ENCODE measurements around the gene ST3GAL5.
"Not testable (repeated sequence)": the region's sequence is repeated elsewhere in the genome, so short reads cannot be mapped to it uniquely, and the experiment has no call there.

Gene ST3GAL5

DNA sequence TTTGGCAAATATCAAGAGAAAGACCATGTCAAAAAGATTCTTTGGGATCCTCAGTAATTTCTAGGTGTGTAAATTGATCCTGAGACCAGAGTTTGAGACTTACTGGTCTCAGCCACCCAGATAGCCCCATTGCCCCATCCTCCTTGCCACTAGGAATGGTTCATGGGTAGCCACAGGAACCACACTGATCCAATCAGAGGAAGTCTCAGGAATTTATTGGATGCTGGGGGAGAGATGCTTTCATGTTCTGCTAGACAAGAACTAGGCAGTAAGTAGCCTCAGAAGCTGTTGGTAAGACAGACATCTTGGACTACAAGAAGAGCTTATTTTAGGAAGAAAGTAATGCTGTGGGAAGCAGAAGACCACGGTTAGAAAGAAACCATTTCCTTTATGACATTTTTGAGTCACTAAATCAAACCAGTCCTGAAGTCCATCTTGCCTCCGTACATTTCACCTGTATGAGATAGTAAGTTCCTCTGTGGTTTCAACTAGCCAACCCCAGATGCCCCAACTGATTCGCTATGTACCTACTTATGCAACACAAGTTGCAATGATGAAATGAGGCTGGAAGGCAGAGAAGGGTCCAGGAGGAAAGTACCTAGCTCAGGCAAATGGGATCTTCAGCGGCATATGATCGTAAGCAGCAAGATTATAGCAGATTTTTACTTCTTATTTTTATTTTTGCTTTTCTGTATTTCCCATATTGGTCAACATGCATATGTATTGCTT lies 3.6 kb upstream of the ST3GAL5 start:
- no peak for DNase-seq

DNA sequence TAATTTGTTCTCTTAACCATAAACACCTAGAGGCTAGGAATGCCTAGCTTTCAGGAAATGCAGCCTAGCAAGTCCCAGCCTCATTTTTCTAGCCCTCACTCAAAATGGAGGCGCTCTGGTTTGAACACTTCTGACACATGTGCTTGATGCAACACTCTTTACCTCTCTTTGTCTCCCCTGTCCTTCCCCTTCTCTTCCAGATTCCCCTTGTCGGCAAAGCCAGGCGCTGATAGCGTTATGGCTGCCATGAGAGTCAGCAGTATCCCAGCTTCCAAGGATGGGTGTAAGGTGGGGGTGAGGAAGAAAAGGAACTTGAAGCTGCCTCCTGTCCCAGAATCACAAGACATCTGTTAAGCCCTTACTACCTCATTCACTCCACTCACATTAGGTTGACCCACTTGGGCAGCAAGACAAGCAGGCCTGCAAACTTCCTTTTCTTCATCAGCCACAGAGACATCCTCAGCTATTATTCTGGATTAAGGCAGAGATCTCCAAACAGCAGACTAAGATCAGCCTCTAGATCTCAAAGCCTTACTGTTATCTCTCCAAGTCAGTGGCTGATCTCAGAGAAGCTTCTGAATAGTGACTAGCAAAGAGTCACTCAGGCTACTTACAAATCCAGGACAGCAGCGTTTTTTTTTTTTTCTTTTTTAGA lies 1.9 kb upstream of the ST3GAL5 start:
- DNase-seq, result no peak

DNA sequence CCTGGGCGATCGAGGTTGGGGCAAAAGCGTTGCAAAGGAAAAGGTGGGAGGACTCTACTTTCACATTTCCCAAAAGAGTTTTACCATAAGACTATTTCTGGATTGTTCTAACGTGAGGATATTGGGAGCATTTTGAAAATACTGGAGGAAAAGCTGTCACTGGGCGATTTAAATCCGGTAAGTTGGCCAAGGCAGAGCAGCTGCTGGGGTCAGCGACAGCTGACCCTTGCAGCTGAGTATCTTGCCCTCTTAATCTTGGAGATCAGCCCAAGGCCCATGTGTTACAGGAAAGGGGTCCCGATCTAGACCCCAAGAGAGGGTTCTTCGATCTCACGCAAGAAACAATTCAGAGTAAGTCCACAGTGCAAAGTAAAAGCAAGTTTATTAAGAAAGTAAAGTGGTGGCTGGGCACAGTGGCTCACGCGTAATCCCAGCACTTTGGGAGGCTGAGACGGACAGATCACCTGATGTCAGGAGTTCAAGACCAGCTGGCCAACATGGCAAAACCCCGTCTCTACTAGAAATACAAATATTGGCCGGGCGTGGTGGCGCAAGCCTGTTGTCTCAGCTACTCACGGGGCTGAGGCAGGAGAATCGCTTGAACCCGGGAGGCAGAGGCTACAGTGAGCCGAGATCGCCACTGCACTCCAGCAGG lies 964 bp upstream of the ST3GAL5 start:
- DNase-seq, result no peak

DNA sequence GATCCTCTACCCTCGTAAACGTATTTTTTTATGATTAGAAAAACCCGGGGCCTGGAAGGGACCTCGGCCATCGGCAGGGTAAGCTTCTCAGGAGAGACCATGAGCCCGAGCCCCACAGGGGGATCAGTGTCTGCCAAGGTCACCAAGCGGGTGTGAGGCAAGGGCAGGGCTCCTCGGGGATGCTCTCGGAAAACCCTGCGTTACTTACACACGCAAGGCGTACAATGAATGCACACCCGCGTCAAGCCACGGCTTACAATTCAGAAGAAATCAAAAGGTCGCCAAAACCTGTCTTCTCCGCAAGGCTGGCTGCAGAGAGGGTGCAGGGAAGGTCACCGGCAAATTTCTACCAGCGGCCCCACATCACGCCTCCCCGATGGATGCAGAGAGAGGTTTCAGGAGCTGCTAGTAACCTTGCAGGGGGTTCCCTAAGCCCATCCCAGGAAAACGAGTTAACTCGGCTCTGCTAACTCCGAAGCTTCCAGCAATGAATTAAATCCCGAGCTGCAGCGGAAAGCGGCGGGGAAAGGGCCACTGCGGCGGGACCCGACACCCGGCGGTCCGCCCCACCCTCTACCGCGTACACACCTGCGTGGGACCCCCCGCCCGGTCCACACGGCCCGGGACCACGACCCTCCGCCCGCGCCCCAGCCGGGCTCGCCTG lies 638 bp downstream of the ST3GAL5 start:
- DNase-seq, result no peak

DNA sequence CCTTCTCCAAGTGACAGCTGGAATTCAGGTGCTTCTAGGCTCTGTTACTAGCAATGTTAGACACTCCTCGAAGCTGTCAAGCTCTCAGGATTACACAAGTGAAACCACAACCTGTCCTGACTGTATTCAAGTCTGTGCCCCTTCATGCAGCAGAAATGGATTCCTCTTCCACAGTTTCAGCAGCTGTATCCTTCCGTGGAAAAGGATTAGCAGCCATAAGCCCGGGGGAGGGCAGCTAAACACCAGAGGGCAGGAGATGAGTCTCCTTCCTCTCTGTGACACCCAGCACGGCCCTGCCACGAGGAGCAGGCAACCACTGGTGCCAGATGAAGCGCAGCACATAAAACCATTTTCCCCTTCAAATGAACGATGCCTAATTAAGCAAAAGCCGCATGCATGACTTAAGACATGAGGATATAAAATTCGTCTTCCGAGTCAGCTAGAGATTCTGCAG lies 1.2 kb downstream of the ST3GAL5 start:
- DNase-seq, result peak; percentile 39

DNA sequence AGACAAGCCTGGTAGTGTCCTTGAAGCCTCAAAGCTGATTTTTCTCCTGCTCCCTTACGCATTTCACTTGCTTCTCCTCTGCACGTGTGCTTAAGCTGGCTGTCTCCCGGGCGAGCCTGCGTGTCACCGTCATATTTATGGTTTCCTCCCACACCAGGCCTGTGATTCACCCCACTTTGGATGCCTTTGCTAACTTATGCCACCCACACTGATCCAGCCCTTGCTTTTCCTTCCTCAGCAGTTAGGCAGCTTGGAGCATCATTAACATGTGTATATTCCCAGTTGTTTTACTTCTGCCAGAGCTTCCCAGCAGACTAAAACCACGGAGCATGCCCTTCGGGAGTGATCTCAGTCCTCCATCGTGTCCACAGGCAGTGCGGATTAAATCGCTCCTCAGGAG lies 2.2 kb downstream of the ST3GAL5 start:
- DNase-seq, result peak; percentile 92

DNA sequence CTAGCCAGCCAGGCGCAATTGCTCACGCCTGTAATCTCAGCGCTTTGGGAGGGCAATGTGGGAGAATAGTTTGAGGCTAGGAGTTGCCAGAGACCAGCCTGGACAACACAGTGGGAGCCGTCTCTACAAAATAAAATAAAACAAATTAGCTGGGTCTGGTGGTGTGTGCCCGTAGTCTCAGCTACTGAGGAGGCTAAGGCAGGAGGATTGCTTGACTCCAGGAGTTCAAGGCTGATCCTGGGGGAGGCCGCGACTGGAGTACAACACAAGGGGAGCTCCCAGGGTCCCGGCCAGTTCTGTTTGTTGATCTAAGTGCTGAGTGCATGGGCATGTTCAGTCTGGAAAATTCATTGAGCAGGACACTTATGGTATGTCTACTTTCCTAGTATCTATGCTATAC lies 2.6 kb downstream of the ST3GAL5 start:
- DNase-seq, result no peak

DNA sequence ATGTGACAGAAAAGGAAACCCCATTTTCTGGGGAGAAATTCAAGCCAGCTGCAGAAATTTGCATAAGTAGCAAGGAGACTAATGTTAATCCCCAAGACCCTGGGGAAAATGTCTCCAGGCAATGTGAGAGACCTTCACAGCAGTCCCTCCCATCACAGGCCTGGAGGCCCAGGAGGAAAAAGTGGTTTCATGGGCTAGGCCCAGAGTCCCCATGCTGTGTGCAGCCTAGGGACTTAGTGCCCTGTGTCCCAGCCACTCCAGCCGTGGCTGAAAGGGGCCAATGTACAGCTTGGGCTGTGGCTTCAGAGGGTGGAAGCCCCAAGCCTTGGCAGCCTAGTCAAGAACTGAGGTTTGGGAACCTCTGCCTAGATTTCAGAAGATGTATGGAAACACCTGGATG lies 7.0 kb downstream of the ST3GAL5 start:
- not testable (repeated sequence) for DNase-seq

DNA sequence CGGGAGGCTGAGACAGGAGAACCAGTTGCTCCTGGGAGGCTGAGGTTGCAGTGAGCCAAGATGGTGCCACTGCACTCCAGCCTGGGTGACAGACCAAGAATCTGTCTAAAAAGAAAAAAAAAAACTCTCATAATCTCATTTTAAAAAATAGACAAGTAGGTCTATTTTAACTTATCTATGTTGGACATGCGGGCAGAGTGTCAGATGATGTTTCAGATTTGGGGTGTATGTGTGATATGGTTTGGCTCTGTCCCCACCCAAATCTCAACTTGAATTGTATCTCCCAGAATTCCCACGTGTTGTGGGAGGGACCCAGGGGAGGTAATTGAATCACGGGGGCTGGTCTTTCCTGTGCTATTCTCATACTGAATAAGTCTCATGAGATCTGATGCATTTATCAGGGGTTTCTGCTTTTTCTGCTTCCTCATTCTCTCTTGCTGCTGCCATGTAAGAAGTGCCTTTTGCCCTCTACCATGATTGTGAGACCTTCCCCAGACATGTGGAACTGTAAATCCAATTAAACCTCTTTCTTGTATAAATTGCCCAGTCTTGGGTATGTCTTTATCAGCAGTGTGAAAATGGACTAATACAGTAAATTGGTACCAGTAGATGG lies 8.0 kb downstream of the ST3GAL5 start:
- DNase-seq, result not testable (repeated sequence)

DNA sequence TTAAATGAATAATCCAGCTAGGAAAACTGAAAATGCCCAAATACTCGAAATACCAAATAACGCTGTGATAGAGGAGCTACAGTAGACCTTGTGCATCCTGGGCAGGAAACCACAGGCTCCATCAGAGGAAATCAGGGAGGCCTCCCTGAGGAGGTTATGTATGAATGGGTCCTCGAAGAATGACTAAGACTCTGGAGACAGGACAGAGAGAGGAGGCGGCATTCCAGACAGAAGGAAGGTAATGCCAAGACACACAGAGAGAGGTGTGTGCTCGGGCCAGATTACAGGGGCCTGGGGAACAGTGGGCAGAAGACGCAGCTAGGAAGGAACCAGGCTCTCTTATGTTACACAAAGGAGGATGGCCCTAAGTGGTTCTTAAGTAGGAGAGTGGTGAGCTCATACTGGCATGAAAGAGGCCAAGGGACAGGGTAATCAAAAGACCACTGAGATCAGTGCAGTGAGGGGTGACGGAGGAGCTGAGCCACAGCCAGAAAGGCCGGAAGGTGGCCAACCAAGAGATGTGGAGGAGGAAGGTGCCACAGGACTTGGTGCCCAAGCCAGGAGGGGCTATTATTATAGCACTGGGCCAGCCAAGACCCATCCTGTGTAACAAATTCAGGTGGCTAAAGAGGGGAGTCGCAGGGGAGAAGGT lies 9.9 kb downstream of the ST3GAL5 start:
- DNase-seq, result peak; percentile 73

DNA sequence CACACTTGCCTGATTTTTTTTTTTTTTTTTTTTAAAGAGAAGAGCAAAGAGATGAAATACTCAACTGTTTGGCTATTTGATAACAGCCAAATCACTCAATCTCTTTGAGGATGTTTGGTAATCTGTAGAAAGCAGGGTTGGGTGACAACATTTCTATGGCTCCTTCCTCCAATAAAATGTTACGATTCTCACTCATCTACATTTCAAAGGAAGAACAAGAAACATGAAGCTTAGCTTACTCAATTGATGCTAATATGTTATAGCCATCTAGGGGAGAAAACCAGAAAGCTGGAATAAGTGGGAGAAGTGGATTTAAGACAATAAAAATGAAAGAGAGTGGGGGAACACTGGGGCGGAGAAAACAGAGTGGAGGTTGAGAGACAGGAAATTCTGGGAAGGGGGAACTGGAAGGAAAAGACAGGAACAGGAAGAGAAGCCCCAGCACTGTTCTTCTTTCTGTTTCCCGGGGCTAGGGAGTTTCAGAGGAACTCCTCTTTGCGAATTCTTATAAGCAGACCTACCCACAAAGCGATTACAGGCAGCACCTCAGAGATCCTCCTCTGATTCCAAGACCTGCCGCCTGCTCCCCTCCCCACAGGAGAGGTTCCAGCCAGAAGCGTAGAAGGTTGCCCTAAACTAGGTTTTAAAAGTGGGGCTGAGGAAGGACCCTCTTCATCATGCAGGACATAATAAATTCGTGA lies 13.3 kb downstream of the ST3GAL5 start:
- DNase-seq, result no peak

DNA sequence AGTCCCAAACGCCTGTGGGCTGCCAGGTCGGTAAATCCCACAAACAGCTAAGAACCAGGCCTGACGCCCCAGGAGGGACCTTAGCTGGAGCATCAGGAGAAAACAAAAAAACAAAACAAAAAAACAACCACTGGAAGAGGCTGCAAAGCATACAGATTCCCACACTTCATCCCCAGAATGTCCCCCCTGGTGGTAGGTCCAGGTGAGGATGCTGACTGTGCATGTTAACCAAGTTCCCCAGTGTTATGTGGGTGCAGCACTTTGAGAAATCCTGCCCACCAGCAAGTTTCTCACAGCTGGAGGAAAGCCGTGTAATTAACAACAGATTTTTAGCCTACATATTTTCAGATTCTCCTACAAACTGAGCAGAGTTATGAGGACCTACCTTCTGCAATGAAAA lies 15.1 kb downstream of the ST3GAL5 start:
- DNase-seq, result no peak

DNA sequence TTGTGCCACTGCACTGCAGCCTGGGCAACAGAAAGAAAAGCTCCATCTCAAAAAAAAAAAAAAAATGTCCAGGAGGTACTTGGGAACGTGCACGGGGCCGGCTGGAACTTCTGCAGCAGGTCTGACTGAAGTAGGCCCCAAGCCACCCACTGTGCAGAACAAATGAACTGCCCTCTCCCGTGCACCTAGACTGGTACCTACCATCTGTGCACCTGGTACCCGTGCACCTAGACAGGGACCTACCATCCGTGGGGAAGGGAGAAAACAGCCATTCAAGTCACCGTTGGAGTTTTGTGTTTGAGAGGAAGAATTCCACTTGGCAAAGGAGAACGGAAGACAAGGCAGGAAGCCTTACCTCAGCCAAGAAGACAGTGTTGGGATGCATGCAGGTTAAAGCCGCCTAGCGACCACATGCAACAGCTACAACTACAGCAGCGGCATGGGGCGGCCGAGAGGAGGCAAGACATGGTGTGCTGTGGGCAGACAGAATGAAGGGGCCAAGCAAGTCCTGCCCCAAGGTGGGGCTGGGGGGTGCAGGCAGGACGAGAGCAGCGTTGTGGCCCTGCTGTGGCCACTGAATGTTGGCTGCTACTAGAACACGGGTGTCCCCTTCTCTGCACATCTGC lies 16.1 kb downstream of the ST3GAL5 start:
- no peak for DNase-seq

DNA sequence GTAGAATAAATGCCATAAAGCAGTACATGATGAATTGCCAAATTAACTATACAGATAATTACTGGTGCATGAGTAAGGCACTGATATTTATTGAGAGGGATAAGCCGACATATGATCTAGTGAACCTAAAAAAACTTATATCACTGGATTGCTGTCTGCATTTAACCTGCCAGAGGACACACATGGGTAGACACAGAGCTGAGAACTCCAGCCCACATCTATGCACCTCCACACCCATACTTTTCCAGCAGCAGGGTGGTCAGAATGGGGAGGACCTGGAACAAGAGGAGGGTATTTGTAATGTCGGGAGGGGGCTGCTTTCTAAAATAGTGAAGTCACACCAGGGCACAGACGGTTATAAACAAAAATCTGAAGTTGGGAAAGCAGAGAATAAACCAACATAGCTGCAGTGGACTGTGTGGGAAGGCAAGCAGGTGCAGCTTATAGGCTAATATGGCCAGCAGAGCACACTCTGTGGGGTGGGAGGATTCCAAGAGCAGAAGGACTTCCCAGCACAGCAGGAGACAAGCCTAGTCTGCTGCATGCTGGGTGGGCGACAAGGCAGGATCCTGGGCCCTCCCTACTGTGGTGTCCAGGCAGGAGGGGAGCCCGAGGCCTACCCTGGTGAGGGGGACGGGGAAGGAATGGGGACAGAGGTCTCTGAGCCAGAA lies 17.2 kb downstream of the ST3GAL5 start:
- no peak for DNase-seq

DNA sequence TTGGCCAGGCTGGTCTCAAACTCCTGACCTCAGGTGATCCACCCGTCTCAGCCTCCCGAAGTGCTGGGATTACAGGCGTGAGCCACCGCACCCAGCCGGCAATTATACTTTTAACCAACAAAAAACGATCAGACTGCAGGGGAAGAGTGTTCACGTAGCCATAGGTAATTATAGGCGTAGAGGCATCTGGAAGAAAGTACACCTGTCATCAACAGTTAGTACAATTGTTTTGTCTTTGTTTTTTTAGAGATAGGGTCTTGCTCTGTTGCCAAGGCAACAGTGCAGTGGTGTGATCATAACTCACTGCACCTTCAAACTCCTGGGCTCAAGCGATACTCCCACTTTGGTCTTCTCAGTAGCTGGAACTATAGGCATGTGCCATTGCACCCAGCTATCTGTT lies 20.0 kb downstream of the ST3GAL5 start:
- DNase-seq, result no peak

DNA sequence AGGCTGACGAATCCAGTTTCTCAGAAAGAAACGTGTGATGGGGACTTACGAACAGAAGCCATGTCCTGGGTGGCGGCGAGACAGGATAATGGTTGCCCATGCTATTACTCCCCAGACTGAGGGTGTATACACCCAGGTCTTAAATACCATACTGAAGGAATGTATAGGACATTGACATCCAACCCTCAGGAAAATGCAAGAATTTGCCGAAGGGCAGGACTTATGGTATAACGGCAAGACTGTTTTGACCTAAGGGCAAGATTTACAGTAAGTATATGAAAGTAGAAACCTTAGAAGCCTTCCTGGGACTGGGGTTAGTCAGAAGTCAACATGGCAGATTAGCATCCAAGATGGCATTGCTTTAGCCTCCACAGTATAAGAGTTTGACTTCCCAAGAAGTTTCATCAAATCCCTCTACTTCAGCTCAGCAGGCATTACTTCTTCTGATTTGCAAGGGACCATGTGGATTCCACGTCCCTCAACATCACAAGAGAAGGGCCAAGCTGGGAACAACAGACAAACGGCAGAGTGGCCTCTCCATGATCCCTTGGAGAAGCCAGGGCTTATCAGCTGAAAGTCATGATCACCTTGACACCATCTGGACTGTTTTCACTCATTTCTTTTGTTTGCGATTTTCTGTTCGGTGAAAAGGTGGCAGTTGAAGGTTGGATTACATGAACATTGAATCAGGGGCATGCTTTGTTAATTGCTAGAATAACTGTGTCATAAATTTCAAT lies 21.1 kb downstream of the ST3GAL5 start:
- no peak for DNase-seq

DNA sequence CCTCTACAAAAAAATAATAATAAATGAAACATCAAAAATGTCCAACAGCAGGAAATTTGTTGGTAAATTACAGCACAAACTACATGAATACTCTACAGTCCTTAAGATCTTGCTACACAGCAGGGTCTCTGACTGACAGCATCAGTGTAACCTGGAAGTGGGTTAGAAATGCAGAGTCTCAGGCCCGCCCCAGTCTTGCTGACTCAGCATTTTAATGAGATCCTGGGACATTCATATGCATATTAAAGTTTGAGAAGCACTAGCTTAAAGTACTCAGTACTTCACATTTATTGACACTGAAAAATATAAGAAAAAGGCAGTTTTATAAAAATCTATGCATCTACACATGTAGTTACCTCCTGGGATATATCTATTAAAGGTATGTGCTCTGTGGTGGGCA lies 21.7 kb downstream of the ST3GAL5 start:
- DNase-seq, result no peak

DNA sequence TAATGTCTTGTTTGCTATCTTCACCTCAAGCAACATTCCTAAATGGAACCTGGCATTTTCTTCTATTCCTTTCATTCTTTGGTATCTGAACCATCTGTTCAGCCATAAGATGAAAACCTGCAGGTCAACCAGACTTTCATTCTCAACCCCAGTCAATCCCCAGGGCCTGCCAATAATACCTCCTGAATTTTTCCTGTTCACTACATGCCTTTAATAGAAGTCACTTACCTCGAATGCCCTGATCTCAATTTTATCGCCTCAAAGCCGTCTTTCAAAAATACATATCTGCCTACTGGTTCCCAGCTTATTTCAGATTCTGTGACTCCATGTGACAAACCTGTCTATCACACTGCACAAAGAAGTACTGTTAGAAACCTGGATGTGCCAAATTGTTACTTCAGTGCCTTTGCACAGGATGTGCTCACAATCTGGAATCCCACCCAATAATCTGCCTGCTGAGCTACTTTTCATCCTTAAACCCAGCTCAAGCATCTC lies 22.6 kb downstream of the ST3GAL5 start:
- no peak for DNase-seq

DNA sequence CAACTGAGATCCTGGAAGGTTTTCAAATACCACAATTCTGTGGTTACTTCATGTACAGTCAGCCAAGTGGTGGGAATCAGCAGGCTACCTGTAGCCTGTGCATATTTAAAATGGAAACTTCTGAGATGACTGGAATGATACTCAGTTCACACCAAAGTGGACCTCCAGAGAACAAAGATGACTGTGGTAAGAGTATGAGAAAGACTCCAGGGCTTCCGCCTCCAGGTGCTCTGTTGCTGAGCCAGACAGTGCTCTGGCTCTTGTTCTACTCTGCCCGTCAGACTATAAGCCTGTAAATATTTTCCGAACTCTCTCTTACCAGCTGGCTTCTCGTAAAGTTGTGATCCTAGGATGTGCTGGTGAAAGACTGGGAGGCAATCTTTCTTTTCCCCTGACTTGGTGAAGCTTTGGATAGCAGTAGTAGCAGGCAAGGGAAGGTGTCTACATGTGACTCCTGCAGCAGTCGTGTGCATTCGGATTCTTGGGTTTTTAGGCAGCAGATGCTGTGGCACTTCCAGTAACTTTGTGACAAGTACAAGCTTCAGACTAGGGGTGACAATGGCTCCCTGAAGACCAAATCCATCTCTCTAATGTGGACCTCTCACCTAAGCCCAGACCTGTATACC lies 23.1 kb downstream of the ST3GAL5 start:
- no peak for DNase-seq

DNA sequence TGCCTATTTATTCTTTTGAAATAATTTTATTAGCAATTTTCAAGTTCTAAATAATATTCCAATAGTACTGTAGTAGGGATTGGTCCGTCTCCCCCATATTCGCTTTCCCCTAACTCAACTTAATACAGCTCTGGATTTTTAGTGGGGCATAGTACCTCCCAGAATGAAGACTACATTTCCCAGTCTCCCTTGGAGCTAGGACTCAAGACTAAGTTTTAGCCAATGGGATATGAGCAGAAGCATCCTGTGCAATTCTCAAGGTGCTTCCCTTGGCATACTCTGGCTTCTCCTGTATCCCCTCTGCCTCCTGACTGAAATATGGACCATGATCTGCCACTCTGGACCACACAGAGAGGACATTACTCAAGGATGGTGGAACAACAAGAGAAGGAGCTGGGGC lies 24.1 kb downstream of the ST3GAL5 start:
- no peak for DNase-seq
